HG02970 (cell line): Measurements from ENCODE around the gene CCP110.

Experiments
- ATAC-seq: cut with Tn5 transposase; IDR thresholded peaks from one replicate; pipeline ENCODE4 v1.9.1; 2021; ENCODE audit warnings: mild to moderate bottlenecking, moderate library complexity, moderate number of reproducible peaks; ENCODE audit not compliant: unreplicated experiment, low FRiP score

CCP110 gene

DNA sequence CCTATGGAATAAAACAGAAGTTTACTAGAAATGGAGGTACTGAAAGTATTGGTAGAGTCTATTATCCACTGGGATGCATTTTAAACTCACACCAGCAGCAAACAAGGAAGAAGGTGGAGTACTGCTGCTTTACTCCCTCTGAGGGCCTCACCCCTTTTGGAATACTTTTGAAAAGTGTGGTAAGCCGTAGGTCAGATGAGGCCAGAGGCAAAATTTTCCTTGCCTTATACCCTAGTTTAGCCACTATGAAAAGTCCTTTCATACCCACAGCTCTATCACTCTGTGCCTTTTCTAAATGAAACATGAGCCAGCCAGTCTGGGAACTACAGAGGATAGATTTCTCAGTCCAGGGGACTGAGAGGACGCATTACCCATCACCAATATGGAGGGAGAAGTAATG lies 15.9 kb upstream of the CCP110 start:
- no peak for ATAC-seq

DNA sequence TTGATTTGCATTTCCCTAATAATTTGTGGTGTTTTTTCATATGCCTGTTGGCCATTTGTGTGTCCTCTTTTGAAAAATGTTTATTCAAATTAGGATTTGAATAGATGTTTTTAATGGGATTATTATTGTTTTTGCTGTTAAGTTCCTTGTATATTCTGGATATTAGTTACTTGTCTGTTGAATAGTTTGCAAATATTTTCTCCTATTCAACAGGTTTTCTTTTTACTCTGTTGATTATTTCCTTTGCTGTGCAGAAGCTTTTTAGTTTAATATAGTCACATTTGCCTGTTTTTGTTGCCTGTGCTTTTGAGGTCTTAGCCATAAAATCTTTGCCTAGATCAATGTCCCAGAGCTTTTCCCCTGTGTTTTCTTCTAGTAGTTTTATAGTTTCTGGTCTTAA lies 11.4 kb upstream of the CCP110 start:
- ATAC-seq: no peak

DNA sequence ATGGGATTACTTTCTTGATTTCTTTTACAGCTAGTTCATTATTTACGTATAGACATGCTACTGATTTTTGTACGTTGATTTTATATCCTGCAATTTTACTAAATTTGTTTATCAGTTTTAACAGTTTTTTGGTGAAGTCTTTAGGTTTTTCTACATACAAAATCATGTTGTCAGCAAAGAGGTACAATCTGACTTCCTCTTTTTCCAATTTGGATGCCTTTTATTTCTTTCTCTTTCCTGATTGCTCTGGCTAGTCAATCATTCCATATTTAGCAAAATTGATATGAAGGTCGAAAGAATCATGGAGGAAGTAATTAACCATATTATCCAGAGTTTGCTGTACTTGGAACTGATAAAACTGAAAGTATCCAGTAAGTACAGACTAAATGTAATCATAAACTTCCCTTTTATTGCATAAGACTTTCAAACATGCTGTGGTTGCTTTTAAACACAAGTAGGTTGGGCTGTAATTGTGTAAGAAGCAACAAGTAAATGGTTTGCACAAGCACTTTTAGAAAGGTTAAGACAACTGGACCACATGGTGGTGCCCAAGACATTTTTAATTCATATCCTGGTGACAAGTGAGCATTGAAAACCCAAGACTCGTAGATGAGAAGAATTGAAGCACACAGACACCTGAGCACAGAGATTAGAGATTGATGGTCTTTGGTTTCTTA lies 10.2 kb upstream of the CCP110 start:
- ATAC-seq: no peak

DNA sequence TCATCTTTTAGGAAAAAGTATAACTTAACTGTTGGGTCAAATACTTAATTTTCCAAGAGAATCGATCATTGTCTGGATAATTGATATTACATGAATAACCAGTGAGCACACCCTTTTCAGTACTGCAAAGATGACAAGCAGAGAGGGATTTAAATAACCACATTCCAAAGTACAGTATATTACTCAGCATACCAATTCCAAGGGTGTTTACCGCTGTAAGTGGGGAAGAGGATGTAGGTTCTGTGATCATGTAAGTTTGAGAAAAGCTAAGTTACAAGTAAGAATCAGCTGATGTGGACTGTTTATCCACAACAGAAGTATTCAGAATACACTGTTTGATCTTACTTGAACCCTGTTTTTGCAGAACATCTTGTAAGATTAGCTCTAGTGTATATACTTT lies 8.0 kb upstream of the CCP110 start:
- ATAC-seq: no peak

DNA sequence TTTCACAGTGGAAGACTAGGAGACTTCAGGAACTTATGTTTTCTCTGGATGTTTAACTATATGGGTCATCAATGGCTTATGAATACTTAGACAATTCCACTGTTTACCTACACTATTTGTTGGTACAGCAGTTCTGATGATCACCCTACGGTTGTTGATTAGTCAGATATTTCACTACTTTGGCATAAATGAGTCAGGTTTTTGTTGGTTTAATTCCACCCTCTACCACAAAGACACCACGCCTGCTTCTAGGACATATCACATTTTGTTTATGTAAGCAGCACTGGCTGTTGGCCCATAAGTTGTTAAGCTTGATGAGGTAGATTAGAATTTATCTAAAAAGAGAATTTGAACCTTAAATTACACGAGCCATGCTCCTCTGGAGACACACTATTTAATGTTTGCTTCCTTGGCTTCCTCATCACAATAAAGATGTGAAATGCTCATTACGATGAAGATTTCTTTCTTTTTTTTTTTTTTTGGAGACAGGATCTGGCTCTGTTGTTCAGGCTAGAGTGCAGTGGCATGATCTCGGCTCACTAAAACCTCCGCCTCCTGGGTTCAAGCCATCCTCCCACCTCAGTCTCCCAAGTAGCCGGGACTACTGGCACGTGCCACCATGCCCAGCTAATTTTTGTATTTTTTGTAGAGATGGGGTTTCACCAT lies 6.2 kb upstream of the CCP110 start:
- no peak for ATAC-seq

DNA sequence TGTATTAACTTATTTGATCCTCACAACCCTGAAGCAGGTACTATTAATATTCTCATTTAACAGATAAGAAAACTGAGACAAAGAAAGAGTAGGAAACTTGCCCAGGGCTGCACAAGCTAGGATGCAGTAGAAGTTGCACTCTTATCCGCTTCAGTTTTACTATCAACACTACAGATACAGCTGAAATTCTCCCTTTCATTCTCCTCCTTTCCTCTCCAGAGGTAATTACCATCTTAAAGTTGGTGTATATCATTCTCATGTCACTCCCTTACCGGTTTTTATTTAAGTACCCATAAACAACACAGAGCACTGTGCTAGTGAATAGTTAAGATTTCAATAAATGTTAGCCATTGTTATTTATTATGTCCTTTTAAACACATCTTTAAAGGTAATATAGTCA lies 5.4 kb upstream of the CCP110 start:
- no peak for ATAC-seq

DNA sequence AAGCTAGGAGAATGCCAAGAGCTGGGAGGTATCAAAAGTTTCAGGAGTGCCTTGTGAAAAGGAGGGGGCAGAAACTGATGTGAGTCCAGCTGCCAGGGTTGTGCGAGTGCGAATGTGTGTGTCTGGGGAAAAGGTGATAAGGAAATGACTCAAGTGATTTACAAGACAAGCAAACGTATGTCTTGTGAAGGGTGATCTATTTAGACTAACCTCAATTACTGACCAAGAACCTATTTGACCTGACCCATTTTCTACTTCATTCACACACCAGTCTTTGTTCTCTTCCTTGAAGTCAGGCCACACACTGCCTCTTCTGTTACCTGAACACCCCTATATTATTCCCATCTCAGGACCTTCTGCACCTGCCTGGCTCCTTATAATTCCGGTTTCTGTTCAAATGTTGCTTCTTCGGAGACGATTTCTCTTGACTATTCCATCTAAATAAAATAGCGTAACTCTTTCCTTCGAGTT lies 2.8 kb upstream of the CCP110 start:
- no peak for ATAC-seq

DNA sequence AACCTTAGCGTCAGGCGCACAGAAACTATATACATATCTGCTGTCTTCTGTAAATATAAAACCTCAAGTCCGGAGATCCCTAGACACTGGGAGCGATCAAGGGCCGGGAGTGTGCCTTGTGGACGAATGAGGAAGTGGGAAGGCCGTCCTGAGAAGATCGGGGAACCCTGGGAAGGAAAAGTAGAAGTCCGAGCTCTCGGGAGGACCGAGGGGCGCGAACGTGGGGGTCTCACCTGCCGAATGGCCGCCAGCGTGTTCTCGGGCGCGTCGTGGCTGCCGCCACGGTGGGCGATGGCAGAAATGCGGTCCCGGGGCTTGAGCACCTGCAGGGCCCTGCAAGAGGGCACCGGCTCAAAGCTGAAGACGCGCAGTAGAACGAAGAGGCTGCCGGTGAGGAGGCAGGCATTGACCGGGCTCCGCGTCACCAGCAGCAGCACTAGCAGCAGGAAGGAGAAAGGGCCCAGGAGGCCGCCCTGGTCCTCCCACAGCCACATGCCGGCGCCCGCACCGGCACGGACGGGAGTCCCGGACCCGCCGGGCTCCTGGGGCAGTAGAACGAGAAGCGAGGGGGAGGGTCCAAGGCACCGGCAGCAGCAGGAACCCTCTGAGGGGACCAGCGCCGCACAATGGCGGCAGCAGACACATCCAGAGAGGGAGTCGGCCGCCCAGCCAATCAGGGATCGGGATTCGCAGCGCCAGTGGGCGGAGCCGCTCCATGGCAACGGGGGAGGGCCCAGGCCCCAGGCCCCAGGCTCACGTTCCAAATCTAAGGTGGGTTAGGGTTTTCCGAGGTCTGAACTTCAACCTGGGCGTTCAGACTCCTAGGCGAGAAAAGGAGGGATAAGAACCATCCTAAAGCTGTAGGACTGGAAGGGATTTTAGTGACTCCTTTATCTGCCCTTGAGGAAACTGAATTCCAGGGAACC lies 2.0 kb upstream of the CCP110 start, which contains the start of gene GDE1:
GDE1 (minus strand) TSS at position 628 of the 926 bp plus-strand sequence; CDS start at position 494, 134 bp downstream.
- peak; percentile 62 for ATAC-seq

DNA sequence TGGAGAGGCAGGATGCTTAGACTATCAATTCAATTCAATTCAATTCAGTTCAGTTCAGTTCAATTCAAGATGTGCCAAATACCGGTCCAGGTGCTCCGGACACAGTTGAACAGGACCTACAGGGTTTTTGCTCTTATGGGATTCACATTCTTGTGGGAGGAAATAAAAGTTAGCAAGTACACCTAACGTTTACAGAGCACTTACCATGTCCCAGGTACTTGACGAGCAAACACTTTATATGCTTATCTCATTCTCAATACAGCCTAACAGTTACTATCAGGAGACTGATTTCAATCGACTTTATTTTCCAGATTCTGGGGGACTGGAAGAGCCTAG lies 1.4 kb upstream of the CCP110 start:
- ATAC-seq: no peak

DNA sequence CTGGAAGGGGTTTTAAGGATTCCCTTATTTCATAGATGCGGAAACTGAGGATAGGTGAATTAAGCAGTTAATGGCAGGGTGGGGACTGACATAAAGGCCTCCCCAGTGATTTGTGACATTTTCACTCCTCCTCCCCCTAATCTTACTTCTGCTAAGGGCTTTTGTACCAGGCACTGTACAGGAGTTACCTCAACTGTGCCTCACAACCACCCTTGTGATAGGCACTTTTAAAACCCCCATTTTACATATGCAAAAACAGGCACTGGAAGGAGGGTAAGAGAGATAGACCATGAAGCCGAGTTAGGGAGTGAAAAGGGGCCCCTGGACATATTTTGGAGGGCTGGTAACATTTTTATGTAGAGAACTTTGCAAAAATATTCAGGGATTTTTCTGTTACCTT lies 982 bp upstream of the CCP110 start:
- no peak for ATAC-seq

DNA sequence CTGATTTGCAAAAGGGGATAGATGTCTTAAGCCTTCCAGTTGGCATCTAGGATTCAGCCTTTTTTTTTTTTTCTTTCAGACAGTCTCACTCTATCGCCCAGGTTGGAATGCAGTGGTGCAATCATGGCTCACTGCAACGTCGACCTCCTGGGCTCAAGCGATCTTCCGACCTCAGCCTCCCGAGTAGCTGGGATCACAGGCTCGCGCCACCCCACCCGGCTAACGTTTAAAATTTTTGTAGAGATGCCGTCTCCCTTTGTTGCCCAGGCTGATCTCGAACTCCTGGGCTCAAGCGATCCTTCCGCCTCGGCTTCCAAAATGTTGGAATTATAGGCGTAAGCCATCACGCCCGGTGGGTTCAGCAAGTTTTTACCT lies 571 bp upstream of the CCP110 start:
- no peak for ATAC-seq

DNA sequence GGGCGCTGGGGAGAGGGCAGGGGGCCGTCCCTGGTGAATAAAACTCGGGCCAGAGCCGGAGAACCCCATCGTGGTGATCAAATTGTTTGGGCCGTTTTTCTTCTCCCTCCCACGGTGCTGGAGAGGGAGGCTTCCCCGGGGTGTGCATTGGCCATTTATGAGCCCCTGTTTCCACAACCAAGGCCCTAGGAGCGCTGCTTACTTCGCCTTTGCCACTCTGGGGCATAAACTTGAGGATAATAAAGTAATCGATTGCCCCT lies 544 bp downstream of the CCP110 start:
- ATAC-seq: no peak

DNA sequence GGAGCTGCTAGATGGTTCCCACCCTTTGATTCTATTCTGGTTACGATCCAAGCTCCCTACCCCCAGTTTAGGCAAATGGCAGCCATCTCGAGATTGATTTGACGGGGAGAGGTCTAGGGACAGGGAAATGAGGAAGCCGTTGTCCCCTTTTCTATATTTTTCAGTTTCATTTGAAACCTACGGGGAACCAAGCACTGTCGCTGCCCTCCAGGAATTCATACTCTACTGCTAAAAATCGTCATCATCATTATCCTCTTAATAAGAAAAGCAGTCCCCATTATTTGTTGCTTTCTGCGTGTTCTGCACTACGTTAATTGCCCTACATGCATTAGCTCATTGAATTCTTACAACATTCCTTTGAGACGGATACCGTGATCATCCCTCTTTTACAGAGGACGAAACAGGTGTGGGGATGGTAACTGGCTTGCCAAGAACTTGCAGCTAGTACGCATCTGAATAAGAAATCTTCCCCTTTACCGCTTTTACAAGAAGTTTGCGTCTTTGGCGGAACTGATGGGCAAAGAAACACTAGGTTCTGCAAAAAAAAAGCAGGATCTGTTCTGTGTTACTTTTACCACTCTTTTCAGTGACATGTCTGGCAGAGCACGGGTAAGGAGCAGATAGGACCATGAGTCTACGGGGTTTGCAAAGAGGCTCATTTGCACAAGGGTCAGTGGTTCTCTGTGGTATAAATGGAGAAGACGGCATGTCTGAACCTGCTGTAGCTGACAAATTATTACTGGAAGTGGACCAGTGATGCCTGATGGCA lies 1.1 kb downstream of the CCP110 start:
- ATAC-seq: no peak

DNA sequence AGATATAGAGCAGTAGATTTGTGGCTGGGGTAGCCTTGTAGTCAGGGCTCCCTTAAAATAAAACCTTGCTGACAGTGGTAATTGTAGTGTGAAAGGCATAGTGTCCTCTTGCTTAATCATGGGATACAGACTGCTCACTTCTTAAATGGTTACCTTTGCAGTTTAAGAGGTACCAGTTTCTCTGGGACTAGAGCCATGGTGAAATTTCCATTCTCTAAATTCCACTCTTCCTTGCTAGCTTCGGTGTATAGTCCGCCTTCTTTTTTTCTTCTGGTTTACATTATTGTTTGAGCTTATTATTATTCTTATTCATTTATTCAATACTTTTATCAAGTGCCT lies 1.6 kb downstream of the CCP110 start:
- no peak for ATAC-seq

DNA sequence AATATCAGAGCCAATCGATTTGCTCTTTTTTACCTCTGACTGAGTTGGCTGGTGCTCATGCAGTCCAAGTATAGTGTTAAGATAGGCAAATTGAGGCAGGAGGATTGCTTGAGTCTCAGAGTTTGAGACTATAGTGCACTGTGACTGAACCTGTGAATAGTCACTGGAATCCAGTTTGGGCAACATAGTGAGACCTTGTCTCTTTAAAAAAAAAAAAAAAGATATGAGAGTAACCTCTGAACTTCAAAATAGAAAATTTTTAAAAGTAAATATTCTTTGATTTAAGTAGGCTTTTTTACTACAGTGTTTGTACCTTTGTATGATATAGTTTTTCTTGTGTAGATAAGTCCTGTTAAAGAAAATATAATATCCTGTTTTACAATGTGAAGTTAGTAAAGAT lies 3.4 kb downstream of the CCP110 start:
- no peak for ATAC-seq

DNA sequence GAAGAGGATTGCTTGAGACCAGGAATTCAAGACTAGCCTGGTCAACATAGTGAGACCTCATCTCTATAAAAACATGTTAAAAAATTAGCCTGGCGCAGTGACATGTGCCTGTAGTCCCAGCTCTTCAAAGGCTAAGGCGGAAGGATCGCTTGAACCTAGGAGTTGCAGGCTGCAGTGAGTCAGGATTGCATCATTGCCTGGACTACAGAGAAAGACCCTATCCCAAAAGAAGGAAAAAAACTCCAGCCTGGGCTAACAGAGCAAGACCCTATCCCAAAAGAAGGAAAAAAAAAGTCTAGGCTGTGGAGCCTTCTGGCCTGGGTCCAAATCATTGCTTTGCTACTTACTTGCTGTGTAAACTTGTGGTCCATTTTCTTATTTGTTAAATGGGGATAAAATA lies 4.9 kb downstream of the CCP110 start:
- ATAC-seq: no peak

DNA sequence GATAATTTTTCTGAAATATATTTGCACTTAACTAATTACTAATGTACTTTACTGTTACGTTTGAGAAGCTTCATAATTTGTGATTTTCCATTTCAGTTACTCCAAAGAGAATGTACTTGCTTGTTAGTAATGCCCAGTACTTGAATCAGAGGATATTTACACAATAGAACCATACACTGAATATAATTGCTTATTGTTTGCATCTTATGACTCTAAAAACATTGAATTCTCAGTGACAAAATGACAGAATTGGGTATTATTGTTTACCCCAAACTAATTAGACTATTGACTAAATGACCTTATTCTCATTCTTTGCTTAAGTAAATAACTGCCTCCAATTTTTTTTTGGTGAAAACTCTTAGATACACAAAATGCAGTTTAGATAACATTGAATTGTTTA lies 8.9 kb downstream of the CCP110 start:
- ATAC-seq: no peak

DNA sequence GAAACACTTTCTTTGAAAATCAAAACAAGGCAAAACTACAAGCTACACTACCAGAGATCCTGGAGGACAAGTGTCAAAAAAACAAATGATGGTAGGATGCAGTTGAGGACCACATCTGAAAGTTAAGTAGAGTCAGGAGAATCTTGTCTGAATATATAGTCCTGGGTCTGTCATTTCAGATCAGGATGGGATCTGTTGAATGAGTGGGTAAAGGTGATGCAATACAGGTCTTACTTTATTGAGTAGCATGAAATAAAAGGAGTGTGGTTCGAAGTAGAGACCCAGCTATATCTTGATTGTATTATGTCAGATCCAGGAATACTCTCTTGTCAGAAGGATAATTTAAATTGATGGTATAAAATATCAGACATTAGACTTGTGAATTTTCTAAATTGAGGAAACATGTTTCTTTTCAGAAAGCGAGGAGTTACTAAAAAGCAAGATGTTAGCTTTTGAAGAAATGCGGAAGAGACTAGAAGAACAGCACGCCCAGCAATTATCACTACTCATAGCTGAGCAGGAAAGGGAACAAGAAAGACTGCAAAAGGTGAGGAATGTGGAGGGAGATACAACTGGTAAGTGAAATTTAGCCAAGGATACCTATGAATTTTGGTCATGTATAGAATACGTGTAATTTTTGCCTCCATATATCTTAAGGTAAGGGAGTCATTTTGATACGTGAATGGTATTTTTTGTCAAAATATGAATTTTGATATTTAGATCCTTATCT lies 16.7 kb downstream of the CCP110 start:
- ATAC-seq: no peak

DNA sequence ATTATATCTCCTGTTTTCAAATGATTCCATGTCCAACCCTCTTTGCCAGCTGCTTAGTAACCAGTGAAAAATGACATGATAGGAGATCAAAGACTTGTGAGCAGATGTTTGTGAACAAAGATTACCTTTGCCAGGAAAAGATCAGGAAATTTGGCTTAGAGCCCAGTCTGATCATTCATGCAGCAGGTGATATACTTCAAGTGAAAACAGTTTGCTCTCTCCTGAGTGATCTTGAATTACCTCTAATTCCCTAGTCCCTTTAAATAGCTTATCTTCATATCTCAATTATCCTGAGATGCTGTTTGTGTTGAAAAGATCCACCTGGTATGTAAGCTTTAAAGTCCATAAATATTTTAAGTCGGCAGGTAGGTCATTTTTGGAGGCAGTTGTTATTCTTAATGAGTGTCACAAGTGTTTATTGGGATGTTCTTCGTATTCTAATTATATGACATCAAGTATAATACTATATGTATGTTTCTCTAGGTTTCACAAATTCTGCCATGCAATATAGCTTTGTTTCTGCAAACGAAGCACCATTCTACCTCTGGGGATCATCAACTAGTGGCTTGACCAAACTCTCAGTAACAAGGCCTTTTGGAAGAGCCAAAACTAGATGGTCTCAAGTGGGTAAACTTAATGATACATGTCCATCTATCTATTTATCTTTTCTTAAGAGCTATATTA lies 18.5 kb downstream of the CCP110 start:
- ATAC-seq: no peak
